KMS-11 (cell line): ENCODE results near the gene RFTN1.

ENCODE experiments used
- H2AFZ ChIP-seq: fragments of 200-600 bp; sonication (generic); 2 replicates; pipeline ENCODE4 v1.6.1; 2016; ENCODE audit warnings: antibody characterized with exemption, mixed run types, low read depth
- H3K27ac ChIP-seq: fragments of 200-600 bp; sonication (generic); 2 replicates; pipeline ENCODE4 v1.6.1; 2016; ENCODE audit warnings: mild to moderate bottlenecking, mixed run types
- H3K27me3 ChIP-seq: fragments of 200-600 bp; sonication (generic); 2 replicates; pipeline ENCODE4 v1.6.1; 2017; ENCODE audit warnings: mild to moderate bottlenecking, low read depth, mixed run types, moderate library complexity; ENCODE audit not compliant: insufficient read depth
- H3K36me3 ChIP-seq: fragments of 200-600 bp; sonication (generic); 2 replicates; pipeline ENCODE4 v1.6.1; 2017; ENCODE audit warnings: mild to moderate bottlenecking, mixed run types; ENCODE audit not compliant: insufficient read depth
- H3K4me1 ChIP-seq: fragments of 200-600 bp; sonication (generic); 2 replicates; pipeline ENCODE4 v1.6.1; 2016; ENCODE audit warnings: mild to moderate bottlenecking, low read depth, mixed run types; ENCODE audit not compliant: poor library complexity, severe bottlenecking
- H3K4me2 ChIP-seq: fragments of 200-600 bp; sonication (generic); 2 replicates; pipeline ENCODE4 v1.7.0; 2016; ENCODE audit warnings: mild to moderate bottlenecking, mixed run types
- H3K4me3 ChIP-seq: fragments of 200-600 bp; sonication (generic); IDR thresholded peaks from 2 replicates; pipeline ENCODE4 v1.6.1; 2017; ENCODE audit warnings: low read depth, low read length, mixed read lengths; ENCODE audit not compliant: insufficient read depth
- H3K79me2 ChIP-seq: fragments of 200-600 bp; sonication (generic); 2 replicates; pipeline ENCODE4 v1.6.1; 2016; ENCODE audit warnings: low read depth, mixed run types; ENCODE audit not compliant: insufficient read depth
- H3K9ac ChIP-seq: fragments of 200-600 bp; sonication (generic); 2 replicates; pipeline ENCODE4 v1.6.1; 2016; ENCODE audit warnings: mild to moderate bottlenecking, mixed run types
- H4K20me1 ChIP-seq: fragments of 200-600 bp; sonication (generic); 2 replicates; pipeline ENCODE4 v1.6.1; 2016; ENCODE audit warnings: mild to moderate bottlenecking, mixed run types; ENCODE audit not compliant: insufficient read depth
- TF ChIP-seq, protein P1 (sequence below): fragments of 200-600 bp; sonication (generic); conservative IDR thresholded peaks from 2 replicates; pipeline ENCODE4 v1.6.1; 2017; ENCODE audit warnings: low read depth, mild to moderate bottlenecking, antibody characterized with exemption, low read length, moderate library complexity, mixed read lengths

The RFTN1 gene

DNA sequence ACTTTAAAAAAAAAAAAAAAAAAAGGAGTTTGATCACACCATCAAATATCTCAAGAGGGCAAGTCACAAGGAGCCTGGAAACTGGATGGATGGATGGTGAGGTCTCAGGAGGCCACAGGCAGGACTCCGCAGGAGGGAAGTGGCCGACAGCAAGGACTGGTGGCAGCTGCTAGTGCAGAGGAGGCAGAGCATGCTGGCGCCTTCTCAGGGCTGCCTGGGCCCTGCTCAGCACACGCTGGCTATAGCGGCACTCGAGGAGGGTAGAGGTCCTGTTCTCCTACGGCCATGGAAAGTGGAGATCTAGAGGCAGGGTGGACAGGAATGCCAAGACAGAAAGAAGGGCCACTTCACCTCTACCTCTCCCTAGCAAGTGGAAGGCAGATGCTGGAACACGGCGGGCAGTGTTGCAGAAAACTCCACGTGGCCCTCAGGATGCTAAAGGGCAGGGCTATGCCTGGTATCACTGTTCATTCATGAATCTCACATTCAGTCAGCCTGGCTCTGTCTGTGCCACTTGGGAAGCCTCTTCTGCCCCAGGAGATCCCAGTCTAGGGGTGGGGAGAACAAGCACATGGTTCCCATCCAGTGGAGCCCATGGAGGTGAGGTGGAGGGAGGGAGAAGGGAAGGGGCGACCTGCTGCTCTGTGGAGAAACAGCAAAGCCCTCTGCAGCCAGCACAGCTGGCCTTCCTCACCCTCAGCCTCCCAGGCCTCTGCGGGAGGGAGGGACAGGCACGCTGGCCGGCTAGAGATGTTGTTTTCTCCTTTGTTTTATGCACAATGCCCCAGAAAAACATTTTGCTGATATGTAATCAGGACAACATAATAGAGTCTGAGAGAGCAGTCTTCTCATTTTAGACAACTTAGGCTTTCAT lies 177.5 kb downstream of the RFTN1 start:
- Histone ChIP-seq H3K79me2 (no peaks in the 10 kb centered on the region), H3K4me3 (no peak overlapping the region), H4K20me1 (no peaks in the 10 kb centered on the region), H3K4me2 (no peak overlapping the region), H3K27ac (no peak overlapping the region), H2AFZ (no peak overlapping the region), H3K9ac (no peak overlapping the region), H3K27me3 (no peaks in the 10 kb centered on the region), H3K36me3 (no peaks in the 10 kb centered on the region), H3K4me1 (no peaks in the 10 kb centered on the region)
- TF ChIP-seq, protein P1, sequence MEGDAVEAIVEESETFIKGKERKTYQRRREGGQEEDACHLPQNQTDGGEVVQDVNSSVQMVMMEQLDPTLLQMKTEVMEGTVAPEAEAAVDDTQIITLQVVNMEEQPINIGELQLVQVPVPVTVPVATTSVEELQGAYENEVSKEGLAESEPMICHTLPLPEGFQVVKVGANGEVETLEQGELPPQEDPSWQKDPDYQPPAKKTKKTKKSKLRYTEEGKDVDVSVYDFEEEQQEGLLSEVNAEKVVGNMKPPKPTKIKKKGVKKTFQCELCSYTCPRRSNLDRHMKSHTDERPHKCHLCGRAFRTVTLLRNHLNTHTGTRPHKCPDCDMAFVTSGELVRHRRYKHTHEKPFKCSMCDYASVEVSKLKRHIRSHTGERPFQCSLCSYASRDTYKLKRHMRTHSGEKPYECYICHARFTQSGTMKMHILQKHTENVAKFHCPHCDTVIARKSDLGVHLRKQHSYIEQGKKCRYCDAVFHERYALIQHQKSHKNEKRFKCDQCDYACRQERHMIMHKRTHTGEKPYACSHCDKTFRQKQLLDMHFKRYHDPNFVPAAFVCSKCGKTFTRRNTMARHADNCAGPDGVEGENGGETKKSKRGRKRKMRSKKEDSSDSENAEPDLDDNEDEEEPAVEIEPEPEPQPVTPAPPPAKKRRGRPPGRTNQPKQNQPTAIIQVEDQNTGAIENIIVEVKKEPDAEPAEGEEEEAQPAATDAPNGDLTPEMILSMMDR = no peak

DNA sequence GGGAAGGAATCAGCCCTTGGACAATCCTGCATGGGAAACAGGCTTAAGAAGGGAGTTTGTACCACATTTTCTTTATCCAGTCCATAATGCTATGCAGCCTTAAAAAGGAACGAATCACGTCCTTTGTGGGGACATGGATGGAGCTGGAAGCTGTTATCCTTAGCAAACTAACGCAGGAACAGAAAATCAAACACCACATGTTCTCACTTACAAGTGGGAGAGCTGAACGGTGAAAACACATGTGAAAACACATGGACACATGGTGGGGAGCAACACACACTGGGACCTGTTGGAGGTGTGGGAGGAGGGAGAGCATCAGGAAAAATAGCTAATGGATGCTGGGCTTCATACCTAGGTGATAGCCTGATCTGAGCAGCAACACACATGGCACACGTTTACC lies 178.2 kb downstream of the RFTN1 start:
- no peaks in the 10 kb centered on the region for H3K36me3 ChIP-seq
- no peak overlapping the region for H3K9ac ChIP-seq
- H3K79me2 ChIP-seq = no peaks in the 10 kb centered on the region
- no peak overlapping the region for H3K4me2 ChIP-seq
- TF ChIP-seq, protein P1 = no peak
- H3K27me3 ChIP-seq = no peaks in the 10 kb centered on the region
- H3K4me1 ChIP-seq = no peaks in the 10 kb centered on the region
- no peaks in the 10 kb centered on the region for H4K20me1 ChIP-seq
- H3K4me3 ChIP-seq = no peak overlapping the region
- no peak overlapping the region for H2AFZ ChIP-seq
- no peak overlapping the region for H3K27ac ChIP-seq

DNA sequence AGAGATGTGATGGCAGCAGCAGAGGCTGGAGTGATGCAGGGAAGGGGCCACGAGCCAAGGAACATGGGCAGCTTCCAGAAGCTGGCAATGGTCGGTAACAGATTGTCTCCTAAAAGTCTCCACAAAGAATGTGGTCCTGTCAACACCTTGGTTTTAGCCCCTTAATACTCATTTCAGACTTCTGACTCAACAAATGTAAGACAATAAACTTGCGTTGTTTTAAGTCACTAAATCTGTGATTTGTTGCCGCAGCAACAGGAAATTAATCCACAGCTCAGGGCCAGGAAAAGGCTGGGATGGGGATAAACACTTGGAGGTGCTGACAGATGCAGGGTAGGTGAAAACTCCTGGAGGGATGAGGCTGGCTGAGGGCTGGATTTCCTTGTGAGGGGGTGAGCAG lies 178.6 kb downstream of the RFTN1 start:
- Histone ChIP-seq H3K27me3 (no peaks in the 10 kb centered on the region), H3K4me1 (no peaks in the 10 kb centered on the region), H4K20me1 (no peaks in the 10 kb centered on the region), H3K4me2 (no peak overlapping the region), H3K79me2 (no peaks in the 10 kb centered on the region), H3K36me3 (no peaks in the 10 kb centered on the region), H3K4me3 (no peak overlapping the region), H2AFZ (no peak overlapping the region), H3K27ac (no peak overlapping the region), H3K9ac (no peak overlapping the region)
- TF ChIP-seq, protein P1 = no peak

DNA sequence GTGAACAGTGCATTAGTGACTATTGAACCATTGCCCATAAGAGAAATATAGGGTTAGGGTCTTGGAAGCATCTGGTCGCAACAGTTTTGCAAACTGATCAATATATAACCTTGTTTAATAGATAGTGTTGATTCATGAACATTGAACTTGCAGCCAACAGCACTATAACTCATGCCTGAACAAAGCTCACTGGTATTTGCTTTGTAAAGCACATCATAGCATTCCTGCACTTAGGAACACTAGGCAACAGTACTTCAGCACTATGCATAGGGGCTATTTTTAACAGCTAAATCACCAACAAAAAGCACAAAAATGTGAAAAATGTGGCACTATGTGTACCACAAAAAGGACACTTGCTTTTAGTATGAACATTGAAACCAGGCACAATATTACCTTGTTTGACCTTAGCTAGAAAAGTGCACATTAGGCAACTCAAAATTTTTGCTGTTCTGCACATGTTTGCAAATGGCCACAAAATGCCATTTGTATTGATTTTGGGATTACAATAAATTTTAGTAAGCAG lies 180.5 kb downstream of the RFTN1 start:
- no peaks in the 10 kb centered on the region for H3K79me2 ChIP-seq
- H3K9ac ChIP-seq = no peak overlapping the region
- no peaks in the 10 kb centered on the region for H3K27me3 ChIP-seq
- H3K4me2 ChIP-seq = no peak overlapping the region
- H3K27ac ChIP-seq = no peak overlapping the region
- TF ChIP-seq, protein P1 = no peak
- H2AFZ ChIP-seq = no peak overlapping the region
- no peaks in the 10 kb centered on the region for H3K36me3 ChIP-seq
- no peaks in the 10 kb centered on the region for H3K4me1 ChIP-seq
- H4K20me1 ChIP-seq = no peaks in the 10 kb centered on the region
- H3K4me3 ChIP-seq = no peak overlapping the region
